Retinal pigment epithelial cell (primary cell): ENCODE results near the gene HOXA11.

Source experiments
- DNase-seq: peaks from one replicate; pipeline ENCODE4 v3.0.0-alpha.2; 2010; ENCODE audit warnings: low read depth
- H3K4me3 ChIP-seq: 2 replicates; pipeline ENCODE4 v1.5.1; 2011; ENCODE audit warnings: mild to moderate bottlenecking, low read length, control low read depth, moderate library complexity
- TF ChIP-seq, protein P1 (sequence below): conservative IDR thresholded peaks from 2 replicates; pipeline ENCODE4 v1.5.1; 2011; ENCODE audit warnings: low read depth, low read length, control low read depth, inconsistent platforms

Gene HOXA11

DNA sequence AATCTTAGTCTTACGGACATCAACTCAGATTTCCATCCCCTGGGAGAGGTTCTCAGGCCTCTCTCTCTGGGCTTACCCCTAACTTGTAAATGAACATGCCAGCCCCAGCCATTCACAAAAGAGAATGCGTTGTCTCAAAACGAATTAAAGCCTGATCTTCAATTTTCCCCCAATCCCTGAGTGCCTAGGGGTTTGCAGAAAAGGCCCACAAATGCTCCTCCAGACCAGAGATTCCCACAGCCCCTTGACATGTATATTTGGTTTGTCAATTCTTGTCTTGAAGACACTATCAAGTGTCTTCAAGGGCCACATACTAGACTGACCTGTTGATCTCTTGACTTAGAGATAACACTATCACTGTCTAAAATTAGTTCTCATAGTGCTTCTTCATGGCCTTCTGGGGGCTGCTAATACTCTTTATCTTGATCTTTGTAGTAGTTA is 26.8 kb upstream of the HOXA11 start:
- DNase-seq, result no peak
- no peak overlapping the region for H3K4me3 ChIP-seq
- TF ChIP-seq, protein P1, sequence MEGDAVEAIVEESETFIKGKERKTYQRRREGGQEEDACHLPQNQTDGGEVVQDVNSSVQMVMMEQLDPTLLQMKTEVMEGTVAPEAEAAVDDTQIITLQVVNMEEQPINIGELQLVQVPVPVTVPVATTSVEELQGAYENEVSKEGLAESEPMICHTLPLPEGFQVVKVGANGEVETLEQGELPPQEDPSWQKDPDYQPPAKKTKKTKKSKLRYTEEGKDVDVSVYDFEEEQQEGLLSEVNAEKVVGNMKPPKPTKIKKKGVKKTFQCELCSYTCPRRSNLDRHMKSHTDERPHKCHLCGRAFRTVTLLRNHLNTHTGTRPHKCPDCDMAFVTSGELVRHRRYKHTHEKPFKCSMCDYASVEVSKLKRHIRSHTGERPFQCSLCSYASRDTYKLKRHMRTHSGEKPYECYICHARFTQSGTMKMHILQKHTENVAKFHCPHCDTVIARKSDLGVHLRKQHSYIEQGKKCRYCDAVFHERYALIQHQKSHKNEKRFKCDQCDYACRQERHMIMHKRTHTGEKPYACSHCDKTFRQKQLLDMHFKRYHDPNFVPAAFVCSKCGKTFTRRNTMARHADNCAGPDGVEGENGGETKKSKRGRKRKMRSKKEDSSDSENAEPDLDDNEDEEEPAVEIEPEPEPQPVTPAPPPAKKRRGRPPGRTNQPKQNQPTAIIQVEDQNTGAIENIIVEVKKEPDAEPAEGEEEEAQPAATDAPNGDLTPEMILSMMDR, result no peak

DNA sequence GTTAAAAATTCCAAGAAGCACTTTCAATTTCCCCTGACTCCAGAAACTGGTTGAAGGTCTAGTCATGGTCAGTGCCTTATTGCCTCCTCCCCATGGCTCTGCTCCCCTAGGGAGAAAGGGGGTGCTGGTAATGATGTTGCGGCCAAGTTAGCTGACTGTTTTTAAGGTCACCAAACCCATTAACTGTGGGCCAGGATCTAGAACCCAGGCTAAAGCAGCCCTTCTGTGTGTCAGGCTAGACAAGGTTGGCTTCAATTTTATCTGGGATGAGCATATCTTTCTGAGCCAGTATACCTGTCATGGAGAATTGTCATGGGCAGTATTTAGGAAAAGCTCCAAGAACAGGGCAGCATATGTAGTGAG is 26.0 kb upstream of the HOXA11 start:
- TF ChIP-seq, protein P1, result no peak
- no peak overlapping the region for H3K4me3 ChIP-seq
- DNase-seq, result no peak

DNA sequence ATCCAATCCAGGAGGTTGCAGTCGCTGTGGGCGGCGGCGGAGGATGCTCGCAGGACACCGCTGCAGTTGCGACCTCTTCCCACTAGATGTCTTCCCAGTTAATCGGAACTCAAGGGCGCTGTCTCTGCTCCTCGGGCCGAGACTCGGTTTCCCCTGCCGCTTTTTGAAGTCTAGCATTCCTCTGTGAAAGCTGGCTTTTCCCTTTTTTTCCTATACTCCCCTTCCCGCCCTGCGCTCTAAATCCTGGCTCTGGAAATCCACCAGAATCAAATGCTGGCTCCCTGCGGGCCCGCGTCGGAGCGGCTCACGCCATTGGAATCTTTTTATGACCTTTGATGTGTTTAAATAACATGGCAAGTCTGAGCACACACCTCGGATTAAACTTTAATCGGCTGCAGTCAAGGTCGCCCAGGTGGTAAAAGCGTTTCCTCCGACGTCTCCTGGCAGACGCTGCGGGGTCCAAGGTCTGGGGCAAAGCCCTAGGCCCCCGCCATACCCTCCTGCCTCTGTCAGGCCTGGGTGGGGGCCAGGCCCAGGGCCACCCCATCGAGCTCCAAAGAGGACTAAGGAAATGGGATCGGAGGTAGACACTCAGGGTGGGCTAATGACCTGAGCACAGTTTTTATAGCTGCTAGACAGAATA is 25.5 kb upstream of the HOXA11 start:
- TF ChIP-seq, protein P1, result peak; percentile 74
- peak overlapping the region; percentile 8 for H3K4me3 ChIP-seq
- no peak for DNase-seq

GRCh38 chr7:27209933-27210440 is 25.0 kb upstream of the HOXA11 start:
- TF ChIP-seq, protein P1, result no peak
- no peak for DNase-seq
- no peak overlapping the region for H3K4me3 ChIP-seq

GRCh38 chr7:27208998-27209397 is 24.0 kb upstream of the HOXA11 start:
- H3K4me3 ChIP-seq, result no peak overlapping the region
- DNase-seq, result no peak
- TF ChIP-seq, protein P1, result no peak

DNA sequence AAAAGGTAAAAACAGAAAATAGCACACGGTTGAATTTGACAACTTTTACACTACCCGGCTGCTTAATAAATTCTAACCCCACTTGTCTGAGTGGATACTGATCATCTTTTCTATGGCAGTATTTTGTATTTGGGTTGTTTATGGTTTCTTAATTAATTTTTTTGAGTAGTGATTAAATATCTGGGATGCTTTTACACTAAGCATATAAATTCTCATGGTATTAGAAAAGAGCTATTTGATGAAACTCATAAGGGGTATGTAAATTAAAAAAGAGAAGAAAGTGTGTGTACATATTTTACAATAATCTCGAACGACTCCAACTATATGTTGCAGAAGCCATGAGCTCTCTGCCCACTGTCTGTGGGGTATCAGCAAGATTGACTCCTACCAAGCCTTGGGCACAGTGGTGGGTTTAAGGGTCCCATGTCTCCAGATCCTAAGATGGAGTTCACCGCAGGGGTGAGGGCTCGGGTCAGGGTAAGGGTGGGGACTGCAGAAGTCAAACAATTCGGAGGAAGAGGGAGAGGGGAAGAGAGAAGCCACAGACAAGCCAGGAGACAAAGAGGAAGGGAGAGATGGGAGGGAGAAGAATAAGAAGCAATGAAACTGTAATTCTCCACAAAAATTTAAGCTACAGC is 22.4 kb upstream of the HOXA11 start:
- no peak overlapping the region for H3K4me3 ChIP-seq
- TF ChIP-seq, protein P1, result no peak
- DNase-seq, result no peak
